Astrocyte of the cerebellum (primary cell): ENCODE data around the gene SYCE1.

Experiments used
- DNase-seq: peaks from one replicate; pipeline ENCODE4 v3.0.0-alpha.2; 2011; ENCODE audit warnings: low read depth
- H3K4me3 ChIP-seq: 2 replicates; pipeline ENCODE4 v1.5.1; 2011; ENCODE audit warnings: mild to moderate bottlenecking, low read depth, low read length, moderate library complexity
- CTCF ChIP-seq: IDR thresholded peaks from 2 replicates; pipeline ENCODE4 v1.5.1; 2012; ENCODE audit warnings: low read length, low read depth, moderate library complexity, mild to moderate bottlenecking; ENCODE audit errors: missing control alignments
- in situ Hi-C: cut with HindIII; loops from 2 replicates; pipeline ENCODE4 v1.10.0; 2017; ENCODE audit warnings: low sequenced_read_pairs

SYCE1 gene

GRCh38 chr10:133532871-133533270 lies 32.5 kb downstream of the SYCE1 start:
- H3K4me3 ChIP-seq = no peak overlapping the region
- no peak for TF ChIP-seq CTCF
- in situ Hi-C loops = no loop called here
- DNase-seq = no peak

DNA sequence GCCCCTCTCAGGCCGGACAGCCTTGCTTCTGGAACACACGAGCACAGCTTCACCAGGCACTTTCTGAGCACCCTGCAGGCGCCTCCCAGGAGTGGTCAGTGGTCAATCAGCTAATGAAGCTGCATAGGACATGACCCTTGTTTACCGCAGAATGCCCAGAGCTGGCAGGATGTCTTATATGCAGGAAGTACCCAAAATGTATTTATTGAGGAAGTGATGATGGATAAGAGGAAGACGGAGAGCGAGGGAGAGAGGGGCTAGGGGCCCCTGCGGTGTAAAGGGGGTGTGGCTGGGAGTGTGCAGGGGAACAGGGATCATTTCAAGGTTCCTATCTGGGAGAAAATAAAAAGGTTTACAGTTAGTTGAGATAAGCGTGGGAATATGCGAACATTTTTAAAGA lies 34.9 kb downstream of the SYCE1 start:
- no peak overlapping the region for H3K4me3 ChIP-seq
- in situ Hi-C loops = no loop called here
- TF ChIP-seq CTCF = no peak
- DNase-seq = no peak

GRCh38 chr10:133529576-133529946 lies 35.8 kb downstream of the SYCE1 start:
- in situ Hi-C loops = no loop called here
- H3K4me3 ChIP-seq = no peak overlapping the region
- DNase-seq = no peak
- TF ChIP-seq CTCF = no peak

- in situ Hi-C loops = no loop called here
- TF ChIP-seq CTCF = no peak
- no peak for DNase-seq
- H3K4me3 ChIP-seq = no peak overlapping the region
These were observed 36.4 kb downstream of the SYCE1 start for GRCh38 chr10:133528845-133529575.

DNA sequence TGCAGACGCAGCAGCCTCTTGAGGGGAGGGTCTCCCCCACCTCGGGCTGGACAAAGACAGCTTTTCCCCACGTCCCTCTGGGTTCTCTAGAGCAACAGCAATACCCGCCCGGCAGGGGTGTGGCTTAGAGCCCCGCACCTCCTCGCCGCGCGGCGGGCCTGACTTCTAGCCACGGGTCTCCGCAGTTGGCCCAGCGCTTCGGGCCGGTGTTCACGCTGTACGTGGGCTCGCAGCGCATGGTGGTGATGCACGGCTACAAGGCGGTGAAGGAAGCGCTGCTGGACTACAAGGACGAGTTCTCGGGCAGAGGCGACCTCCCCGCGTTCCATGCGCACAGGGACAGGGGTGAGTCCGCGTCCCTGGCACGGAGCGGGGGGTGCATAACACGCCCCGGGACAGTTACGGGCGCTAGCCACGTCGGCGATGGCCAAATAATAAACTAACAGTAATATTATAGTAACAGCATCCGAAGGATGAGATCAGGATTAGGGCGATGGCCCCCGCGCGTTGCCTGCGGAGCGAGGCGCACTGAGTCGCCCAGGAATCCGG lies 37.0 kb downstream of the SYCE1 start:
- H3K4me3 ChIP-seq = no peak overlapping the region
- in situ Hi-C loops = no loop called here
- TF ChIP-seq CTCF = no peak
- no peak for DNase-seq

GRCh38 chr10:133527771-133528271 lies 37.6 kb downstream of the SYCE1 start:
- no peak overlapping the region for H3K4me3 ChIP-seq
- no peak for DNase-seq
- in situ Hi-C loops = no loop called here
- no peak for TF ChIP-seq CTCF
